ENCODE results near the gene CAPN1. TPM values are rescaled to one million over a fixed set of nuclear protein-coding genes. Genes with fewer than 3 reads are reported as not detected.
A peak's percentile ranks its signal among the peaks of the same experiment; 100 is the strongest.

The CAPN1 gene
- total and polyA plus RNA-seq, 9 of the 15 experiments (the other 6 are each of a cell fraction or from before 2014, with no cell fraction given) = 3.5 to 199 (median 61.6) TPM

DNA sequence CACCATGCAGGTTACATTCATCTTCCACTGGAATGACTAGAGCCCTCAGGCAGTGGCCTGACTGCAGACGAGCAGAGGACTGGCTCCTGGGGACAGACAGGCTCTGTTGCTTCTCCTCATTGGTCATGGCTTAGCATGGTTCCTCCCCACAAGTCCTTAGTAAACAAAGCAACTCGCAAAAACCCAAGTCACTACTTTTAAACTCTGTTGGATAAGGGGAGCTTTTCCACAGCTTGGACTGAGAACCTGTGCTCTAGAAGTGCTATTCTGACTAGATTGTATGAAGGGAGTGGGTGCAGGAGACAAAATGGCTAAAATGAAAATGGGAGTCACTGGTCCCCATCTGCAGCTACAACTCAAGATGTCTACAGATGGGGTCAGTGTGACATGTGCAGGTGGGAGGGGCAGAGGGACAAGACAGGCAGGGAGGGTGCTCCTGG is 7.1 kb upstream of the CAPN1 start (continued):
- TF ChIP-seq YY1 (IDR thresholded peaks at IDR 0.05; ENCODE audit: borderline replicate concordance in 1 of 3, control insufficient read depth in 1 of 3, extremely low read depth in 1 of 3, insufficient read depth in 3 of 3, insufficient read length in 1 of 3, insufficient replicate concordance in 2 of 3, low read depth in 1 of 3, low read length in 2 of 3) = peak in 1 of 3 experiments; percentile 62
- TF ChIP-seq ILF3 (IDR thresholded peaks at IDR 0.05; ENCODE audit: borderline replicate concordance) = 0 out of 2 replicates have a peak, but pooled peaks have one; percentile 12
- TF ChIP-seq FOXK2 (conservative IDR thresholded peaks at IDR 0.05 in 1 of 2, IDR thresholded peaks at IDR 0.05 in 1 of 2; ENCODE audit: low read depth in 2 of 2) = peak; percentile 90 to 91
- 0 out of 2 replicates have a peak, but pooled peaks have one; percentile 29 for TF ChIP-seq POLR2A (conservative IDR thresholded peaks at IDR 0.05)
- TF ChIP-seq CTBP1 (IDR thresholded peaks at IDR 0.05; ENCODE audit: borderline replicate concordance) = peak; percentile 35; the same call in 1 of the 2 replicates
- peak; percentile 56; the same call in 1 of the 2 replicates for TF ChIP-seq EP400 (IDR thresholded peaks at IDR 0.05)
- 0 out of 2 replicates have a peak, but pooled peaks have one; percentile 9 for TF ChIP-seq CXXC5 (CRISPR knock-in tag; IDR thresholded peaks at IDR 0.05)
- TF ChIP-seq, protein P1, sequence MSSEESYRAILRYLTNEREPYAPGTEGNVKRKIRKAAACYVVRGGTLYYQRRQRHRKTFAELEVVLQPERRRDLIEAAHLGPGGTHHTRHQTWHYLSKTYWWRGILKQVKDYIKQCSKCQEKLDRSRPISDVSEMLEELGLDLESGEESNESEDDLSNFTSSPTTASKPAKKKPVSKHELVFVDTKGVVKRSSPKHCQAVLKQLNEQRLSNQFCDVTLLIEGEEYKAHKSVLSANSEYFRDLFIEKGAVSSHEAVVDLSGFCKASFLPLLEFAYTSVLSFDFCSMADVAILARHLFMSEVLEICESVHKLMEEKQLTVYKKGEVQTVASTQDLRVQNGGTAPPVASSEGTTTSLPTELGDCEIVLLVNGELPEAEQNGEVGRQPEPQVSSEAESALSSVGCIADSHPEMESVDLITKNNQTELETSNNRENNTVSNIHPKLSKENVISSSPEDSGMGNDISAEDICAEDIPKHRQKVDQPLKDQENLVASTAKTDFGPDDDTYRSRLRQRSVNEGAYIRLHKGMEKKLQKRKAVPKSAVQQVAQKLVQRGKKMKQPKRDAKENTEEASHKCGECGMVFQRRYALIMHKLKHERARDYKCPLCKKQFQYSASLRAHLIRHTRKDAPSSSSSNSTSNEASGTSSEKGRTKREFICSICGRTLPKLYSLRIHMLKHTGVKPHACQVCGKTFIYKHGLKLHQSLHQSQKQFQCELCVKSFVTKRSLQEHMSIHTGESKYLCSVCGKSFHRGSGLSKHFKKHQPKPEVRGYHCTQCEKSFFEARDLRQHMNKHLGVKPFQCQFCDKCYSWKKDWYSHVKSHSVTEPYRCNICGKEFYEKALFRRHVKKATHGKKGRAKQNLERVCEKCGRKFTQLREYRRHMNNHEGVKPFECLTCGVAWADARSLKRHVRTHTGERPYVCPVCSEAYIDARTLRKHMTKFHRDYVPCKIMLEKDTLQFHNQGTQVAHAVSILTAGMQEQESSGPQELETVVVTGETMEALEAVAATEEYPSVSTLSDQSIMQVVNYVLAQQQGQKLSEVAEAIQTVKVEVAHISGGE (CRISPR knock-in tag; IDR thresholded peaks at IDR 0.05) = 0 out of 6 replicates have a peak, but pooled peaks of 1 of the 3 experiments have one; percentile 21
- peak; percentile 68 to 69 for TF ChIP-seq NRF1 (conservative IDR thresholded peaks at IDR 0.05 in 1 of 2, IDR thresholded peaks at IDR 0.05 in 1 of 2)
- peak; percentile 62 to 85; a peak in 3 of 4 replicates for TF ChIP-seq FOXA3 (CRISPR knock-in tag; conservative IDR thresholded peaks at IDR 0.05 in 1 of 2, IDR thresholded peaks at IDR 0.05 in 1 of 2)
- peak; percentile 34; the same call in 1 of the 2 replicates for TF ChIP-seq SMAD4 (CRISPR knock-in tag; conservative IDR thresholded peaks at IDR 0.05)
- TF ChIP-seq ZNF592 (IDR thresholded peaks at IDR 0.05) = peak; percentile 72; the same call in 1 of the 2 replicates

Data from K562 (cell line).